ENCODE results near the gene DPH6.
"Not testable (repeated sequence)": the region's sequence is repeated elsewhere in the genome, so short reads cannot be mapped to it uniquely, and the experiment has no call there.

Gene DPH6

DNA sequence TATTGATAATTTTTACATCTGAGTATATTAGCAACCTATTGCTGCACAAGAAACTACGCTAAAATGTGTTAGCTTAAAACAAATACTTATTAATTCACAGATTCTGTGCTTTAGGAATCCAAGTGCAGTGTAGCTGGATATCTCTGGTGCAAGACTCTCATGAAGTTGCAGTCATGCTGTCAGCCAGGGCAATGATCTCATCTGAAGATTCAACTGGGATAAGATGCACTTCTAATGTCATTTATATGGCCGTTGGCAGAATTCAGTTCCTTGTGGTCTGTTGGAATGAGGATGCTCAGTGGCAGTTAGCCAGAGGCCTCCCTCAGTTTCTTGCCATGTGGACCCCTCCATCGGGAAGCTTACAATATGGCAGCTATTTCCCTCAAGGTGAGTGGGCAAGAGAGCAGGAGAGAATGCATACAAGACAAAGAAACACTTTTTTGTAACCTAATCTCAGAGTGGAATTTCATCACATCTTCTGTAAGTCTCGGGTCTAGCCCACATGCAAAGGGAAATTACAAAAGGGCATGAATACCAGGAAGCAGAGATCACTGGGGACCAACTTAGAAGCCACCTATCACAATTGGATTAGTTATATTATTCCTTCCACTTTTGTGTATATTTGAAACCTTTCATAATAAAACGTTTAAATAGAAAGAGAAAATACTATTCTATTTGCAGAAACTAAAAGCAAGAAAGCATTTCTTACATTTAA, 61.6 kb downstream of the DPH6 start:
- no peak for DNase-seq

DNA sequence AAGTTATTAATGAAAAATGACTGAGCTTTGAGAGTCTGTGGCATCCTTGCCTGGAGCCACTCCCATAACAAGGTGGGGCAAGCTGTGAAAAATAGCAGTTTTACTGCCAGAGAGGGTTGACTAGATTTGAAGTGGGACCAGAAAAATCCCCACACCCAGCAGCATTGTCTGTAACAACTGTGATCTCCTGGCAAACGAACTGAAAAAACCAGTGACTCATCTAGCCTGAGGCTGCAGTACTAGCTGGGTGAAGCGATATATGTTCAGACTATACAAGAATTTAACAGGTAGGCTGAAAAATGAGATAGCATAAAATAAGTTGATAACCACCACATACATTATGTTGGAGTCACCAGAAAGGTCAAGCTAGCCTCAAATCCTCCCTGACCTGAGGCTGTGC, 64.0 kb downstream of the DPH6 start:
- no peak for DNase-seq

DNA sequence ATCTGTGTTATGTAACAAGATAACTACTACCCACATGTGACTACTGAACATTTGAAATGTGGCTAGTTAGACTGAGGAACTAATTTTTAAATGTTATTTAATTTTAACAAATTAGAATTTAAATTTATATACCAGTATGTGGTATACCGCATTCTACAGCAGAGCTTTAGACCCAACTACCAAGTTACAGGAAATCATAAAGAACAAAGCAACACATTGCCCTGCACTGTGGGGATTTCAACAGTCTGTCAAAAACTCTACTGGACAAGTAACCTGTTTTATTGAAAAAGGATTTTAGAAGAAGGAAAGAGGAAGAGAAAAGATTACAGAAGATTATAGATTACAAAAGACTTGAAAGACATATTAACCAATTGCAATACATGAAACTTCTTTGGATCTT, 64.9 kb downstream of the DPH6 start:
- DNase-seq: no peak

DNA sequence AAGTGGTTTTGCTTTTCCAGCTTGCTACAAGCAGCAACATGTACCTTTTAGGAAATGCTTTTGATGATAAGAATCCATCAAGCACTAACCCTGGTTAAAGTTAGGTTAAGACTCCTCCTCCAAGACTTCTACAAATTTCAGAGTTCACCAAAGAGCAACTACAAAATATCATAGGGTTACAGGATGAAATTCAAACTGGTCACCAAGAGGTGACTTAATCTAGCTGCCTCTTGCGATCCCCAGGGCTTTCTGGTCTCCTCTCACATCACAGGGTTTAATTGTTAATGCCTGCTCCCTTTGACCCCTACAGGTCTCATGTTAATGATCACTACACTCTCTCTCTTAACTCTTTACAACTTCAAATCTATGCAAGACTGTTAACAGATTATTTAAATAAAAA, 66.5 kb downstream of the DPH6 start:
- no peak for DNase-seq

DNA sequence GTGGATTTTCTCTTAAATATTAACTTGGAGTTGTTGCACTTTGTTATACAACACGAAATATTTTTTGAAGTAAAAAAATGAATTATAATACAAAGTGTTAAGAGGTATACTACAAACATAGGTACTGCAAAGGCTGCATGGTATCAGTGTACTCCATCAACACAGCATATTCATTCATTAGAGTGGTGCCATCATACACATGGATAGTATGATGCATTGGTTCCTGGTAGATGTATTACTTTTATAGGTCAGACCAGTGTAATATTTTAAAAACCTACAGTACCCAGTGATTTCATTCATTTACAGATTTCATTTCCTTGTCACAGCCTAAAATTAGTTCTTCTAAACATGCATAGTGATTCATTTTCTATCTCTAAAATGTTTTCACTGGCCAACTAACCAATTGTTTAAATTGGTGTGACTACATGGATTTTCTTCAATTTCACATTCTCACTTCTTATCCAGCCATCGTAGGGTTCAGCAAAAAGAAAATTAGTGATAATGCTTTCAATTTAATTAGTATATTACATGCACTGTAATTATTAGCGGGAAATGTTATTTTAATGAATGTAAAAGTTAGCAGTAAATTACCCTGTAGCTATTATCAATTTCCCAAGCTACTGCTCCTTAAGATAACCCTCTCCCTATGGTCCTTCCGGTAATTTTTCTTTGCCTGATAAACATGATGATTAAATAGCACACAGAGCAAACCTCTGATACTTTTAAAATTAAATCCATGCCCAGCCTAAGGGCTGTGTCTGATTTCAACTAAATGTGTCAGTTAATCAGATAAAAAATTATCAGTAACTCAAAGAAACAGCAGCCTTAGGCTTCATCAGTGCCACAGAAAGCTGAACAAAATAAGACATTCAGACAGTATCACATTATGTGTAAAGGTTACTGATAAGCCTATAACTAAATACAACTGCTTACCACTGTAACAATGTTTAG, 68.4 kb downstream of the DPH6 start:
- no peak for DNase-seq

DNA sequence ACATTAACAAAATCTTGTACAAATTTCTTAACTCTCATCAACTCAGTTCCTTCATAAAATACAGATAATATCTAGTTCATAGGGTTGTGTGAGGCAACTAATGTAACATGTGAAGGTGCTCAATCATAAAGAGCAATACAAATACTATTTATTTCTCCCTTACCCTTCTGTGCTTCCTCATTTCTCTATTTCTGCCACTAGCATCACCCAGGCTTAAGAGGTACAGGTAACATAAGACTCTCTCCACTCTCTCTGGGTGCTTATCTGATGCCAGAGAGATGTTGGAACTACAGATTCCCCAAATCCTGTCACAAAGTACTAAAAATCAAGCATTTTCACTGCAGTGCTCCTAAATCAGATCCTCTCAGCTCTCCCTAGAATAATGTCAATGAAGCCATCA, 74.9 kb downstream of the DPH6 start:
- no peak for DNase-seq

DNA sequence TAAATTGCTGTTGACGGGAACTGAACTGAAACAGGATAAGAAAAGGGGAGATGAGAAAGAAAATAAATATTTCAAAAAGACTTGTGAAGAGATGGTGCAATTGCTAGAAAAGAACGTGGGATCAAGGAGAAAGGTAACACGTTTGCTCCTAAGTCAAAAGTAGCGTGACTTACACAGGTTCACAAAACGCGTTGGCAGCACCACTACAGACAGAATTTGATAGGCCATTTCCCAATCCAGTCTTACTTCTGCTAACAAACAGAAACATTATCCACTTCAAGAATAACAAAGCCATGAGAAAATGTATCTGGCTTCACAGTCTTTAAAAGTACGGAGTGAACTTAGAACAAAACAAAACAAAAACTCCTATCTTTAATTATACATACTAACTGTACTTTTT, 75.5 kb downstream of the DPH6 start:
- no peak for DNase-seq

DNA sequence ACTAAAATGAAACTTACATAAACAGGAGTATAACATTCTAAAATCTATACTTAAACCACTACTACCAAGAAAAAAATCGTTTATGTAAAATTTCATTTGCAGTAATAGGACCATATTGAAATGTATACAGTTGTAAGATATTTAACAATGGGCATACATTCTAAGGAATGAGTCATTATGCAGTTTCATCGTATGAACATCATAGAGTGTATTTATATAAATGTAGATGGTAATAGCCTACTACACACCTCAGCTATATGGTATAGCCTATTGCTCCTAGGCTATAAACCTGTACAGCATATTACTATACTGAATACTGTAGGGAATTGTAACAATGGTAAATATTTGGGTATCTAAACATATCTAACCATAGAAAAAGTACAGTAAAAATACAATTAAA, 79.5 kb downstream of the DPH6 start:
- DNase-seq: no peak

DNA sequence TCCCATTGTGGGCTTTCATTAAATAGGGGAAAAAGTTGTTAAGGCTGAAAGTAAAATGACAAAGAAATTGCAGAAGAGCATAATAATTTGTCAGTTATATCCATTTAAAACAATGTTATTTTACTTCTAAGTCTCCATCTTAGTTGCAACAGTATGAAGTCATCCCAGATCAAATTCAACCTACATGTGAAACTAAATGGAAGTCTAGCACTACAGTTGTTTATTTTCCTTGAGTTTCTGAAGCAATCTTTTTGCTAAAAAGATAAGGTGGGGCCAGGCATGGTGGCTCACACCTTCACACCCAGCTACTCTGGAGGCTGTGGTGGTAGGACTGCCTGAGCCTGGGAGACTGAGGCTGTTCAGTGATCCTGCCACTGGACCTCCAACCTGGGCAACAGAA, 80.2 kb downstream of the DPH6 start:
- no peak for DNase-seq

DNA sequence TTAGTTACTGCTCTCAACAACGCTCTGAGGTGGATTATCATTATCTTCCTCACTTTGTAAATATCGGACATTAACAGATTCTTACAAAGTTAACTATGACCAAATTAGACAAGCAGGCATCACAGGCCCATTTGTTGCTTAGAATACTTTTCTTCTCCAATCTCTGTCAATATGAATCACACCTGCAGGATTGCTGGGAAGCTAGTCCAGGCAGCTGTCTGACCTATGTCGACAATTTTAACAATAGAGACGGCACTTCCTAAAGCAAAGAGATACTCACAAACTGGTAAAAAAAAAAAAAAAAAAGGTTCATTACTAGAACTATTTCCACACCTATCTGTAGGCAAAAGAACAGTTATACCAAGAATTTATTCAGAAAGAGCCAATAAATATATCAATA, 85.3 kb downstream of the DPH6 start:
- no peak for DNase-seq

DNA sequence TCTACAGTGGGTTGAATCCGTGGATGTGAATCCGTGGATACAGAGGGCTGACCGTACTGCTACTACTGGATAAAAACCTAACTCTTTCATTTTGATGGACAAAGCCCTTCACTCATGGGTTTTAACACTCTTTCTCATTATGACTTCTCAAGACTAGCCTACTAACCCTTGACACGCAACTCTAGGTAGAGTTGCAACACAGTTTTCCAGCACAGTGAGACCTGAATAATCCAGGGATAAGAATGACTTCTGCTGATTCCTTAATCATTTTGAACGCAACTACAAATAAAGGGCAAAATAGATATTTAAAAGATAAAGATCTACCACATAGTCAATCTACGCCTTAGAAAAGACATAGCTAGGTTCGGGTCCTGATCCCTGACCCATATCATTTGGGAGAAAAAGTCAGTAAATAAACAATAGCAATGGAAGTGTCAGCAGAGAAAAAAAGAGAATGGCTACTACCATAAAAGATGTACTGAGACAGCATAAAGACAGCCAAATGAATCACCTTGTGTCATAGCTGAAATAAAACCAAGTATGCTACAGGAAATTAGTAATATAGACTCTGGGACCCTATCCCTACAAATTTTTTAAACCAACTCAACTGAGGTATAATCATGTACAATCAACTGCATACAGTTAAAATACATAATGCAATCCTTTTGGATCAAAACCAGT, 87.6 kb downstream of the DPH6 start:
- DNase-seq: no peak

DNA sequence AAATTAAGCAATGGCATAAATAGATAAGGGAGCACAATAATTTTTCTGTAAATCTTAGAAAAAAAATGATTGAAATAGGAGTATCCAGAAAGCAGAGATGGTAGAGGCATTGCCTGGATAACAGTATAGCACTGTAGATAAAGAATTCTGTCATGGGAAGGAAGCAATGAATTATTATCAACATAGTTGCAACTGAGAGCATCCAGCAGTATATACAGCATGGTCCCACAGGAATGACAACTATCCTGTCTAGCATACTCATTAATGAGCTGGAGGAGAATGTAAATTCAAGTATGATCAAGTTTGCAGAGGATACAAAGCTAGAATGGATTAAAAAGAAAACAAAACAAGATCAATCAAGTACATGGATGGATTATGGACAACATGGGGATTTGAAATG, 90.8 kb downstream of the DPH6 start:
- DNase-seq: no peak

DNA sequence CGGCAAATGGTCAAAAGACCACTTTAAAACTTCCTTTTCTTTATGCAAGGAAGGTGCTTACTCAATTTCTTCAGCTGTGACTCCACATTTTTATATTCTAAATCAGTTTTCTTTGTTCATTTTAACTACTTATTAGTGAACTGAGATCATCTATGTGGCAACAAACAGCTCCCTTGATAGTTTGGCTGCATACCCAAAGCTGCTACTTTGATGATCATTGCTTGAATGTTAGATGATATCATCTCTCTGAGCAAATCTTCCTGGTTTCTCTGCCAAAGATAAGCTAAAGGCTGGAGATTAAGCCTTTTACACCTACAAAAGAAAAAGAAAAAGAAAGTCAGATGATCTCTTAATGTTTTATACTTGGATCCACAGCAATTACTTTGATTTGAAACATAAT, 95.5 kb downstream of the DPH6 start:
- no peak for DNase-seq

DNA sequence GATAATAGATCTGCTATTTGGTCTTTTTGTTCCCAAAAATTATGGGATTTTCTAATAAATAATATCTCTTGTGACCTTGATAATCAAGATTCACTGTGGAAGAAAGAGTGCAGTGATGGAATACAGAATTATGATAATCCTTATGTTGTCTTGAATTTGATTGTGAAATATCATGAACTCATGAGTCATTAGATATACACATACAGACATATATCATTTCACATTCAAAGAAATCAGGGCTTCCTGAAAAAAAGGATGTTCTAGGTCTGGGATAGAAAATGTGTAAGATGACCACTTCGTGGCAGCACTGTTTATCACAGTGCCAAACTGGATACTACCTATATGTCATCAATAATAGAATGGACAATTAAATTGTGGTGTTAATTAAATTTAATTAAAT, 97.7 kb downstream of the DPH6 start:
- DNase-seq: no peak

DNA sequence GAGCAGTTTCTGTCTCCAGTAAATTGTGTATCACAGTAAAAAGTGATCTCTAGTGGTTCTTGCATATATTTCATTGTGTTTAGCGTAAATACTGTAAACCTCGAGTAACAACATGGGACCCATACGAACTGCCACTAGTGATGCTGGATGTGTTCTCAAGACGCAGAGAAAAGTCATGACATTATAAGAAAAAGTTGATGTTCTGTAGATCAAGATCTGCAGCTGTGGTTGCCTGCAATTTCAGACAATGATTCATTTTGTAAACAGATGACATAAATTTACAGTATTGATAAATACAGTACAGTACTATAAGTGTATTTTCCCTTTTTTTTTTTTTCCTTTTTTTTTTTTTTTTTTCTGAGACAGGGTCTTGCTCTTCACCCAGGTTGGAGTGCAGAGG, 100.1 kb downstream of the DPH6 start:
- no peak for DNase-seq

DNA sequence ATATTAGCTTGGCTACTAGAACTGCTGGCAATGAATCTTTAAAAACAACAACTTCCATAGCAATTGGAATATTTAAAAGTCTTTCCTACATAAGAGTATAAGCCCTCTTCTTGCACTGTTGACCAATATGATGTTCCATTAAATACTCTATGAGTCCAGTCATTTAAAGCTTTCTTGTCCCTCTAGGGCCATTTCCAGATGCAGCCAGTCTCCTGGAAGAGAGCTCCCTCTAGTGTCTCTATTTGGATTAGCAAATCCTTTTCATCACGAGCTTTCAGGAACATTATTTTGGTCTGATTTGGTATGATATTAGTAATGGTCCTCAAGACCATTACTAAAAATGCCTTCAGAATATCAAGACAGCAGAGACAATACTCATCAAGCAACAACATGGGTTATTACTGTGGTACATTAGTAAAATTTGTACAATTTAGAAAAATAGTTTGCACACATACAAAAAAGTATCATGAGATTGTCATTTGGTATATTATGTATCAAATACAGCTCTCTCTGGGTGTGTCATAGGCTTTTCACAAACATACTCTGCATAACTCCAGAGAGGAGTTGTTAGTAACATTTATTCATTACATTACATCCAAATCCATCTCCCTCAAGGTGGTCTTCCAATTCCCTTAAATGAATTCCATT, 101.3 kb downstream of the DPH6 start:
- DNase-seq: no peak

DNA sequence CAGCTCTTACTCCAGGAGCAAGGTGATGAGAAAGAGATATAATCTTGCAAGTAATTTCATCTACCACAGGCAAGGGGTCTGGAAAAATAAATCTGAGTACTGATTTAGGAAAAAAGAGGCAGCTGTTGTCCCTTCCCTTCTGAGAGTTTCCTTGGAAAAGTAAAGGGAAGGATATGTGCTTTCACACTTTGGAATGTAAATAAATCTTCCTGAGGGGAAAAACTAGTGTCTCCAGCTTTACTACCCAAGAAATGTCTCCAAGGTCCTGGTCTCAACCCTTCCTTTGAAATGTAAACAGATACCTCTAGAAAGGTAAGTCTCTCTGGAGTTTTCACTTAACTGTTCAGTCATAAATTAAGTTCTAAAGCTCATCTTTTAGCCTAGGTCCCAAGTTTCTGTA, 102.6 kb downstream of the DPH6 start:
- no peak for DNase-seq

DNA sequence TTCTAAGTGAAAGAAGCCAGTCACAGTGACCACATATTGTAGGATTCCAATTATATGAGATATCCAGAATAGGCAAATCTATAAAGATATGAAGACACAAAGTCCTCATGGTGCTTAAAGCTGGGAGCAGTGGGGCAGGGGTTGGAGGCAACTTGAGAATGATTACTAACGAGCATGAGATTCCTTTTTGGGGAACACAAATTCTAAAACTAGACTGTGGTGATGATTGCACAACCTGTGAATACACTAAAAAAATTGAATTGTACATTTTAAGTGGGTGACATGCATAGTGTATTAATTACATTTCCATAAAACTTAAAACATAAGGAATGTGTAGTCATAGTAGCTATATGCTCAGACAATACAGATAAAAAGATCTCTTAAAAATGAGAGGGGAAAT, 103.2 kb downstream of the DPH6 start:
- DNase-seq: no peak

DNA sequence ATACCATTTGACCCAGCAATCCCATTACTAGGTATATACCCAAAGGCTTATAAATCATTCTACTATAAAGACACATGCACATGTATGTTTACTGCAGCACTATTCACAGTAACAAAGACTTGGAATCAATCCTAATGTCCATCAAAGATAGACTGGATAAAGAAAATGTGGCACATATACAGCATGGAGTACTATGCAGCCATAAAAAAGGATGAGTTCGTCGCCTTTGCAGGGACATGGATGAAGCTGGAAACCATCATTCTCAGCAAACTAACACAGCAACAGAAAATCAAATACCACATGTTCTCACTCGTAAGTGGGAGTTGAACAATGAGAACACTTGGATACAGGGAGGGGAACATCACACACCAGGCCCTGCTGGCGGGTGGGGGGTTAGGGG, 104.7 kb downstream of the DPH6 start:
- not testable (repeated sequence) for DNase-seq

DNA sequence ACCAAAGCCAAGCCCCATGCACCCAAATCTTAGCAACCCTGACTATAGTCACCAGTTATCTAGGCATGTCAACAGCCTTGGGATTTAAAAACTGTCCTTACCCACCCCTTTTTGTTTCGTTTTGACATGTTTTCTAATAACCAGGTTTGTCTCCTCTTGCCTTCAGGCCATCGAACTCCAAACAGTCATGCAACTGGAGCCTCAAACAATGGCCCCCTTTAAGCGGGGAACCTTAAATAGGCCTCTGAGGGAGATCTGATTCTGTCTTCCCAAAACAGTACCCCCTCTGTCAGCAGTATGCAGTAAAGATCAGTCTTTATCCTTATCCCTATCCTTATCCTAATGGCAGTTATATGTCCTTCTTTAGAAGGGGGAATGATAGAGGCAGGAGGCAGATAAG, 105.7 kb downstream of the DPH6 start:
- DNase-seq: no peak

DNA sequence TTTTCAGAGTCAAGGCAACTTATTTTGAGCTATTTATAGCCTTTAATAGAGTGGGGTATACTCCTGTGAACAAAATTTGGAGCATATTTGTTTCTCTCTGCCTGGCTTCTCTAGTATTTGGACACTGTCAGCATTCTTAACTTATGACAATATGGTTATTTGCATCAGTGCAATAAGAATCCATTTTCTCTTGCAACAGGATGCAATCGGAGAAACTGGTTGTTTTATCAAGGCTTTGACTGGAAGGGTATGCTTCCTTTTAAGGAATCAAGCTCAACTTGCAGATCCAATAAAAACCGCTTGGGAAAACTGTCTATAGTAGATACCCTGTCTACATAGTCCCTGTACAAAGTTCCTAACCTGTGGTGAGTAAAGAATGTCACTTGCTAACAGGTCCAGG, 106.7 kb downstream of the DPH6 start:
- DNase-seq: no peak

DNA sequence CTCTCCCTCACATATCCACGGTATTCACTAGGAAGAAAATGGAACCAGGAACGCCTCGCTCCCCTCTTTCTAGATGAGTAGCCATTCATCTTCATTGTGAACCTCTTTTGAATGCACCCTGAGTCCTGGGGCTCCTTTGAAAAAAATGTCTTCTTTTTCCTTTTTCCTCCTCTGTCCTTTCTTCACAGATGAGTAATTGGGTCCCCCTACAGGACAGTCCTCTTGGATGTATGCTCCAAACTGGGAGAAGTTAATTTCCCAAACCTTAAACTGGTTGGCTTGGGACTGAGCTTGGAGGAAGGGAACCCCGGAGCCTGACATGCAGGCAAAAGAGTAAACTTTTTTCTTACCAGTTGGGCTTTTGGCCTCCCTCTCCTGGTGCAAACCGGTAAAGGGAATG, 108.8 kb downstream of the DPH6 start:
- no peak for DNase-seq

DNA sequence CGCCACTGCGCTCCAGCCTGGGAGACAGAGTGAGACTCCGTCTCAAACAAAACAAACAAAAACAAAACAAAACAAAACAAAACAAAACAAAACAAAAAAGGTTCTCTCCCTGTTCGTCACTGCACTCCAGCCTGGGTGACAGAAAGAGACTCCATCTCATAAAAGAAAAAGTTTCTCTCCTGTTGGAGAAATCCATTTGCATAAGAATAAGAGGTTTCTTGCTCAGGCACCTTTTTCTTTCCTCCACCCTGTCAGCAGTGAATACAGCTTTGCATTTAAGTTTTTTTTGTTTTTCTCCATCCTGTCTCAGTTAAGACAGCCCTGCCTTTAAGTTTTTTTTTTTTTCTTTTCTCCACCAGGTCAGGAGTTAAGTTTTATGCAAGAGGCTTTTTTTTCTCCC, 109.5 kb downstream of the DPH6 start:
- no peak for DNase-seq
